A673 (cell line): Measurements from ENCODE around the gene ALDH9A1.

ENCODE experiments used
- EZH2 ChIP-seq: fragments of 200-600 bp; sonication (generic); IDR thresholded peaks from 2 replicates; pipeline ENCODE4 v1.6.1; 2017; ENCODE audit warnings: borderline replicate concordance, low read depth, mild to moderate bottlenecking, mixed read lengths, antibody characterized with exemption, low read length; ENCODE audit not compliant: poor library complexity, severe bottlenecking
- TF ChIP-seq, protein P1 (sequence below): fragments of 300-800, 200-600 bp; sonication (generic); conservative IDR thresholded peaks from 2 replicates; pipeline ENCODE4 v1.5.1; 2017; ENCODE audit warnings: low read depth, mild to moderate bottlenecking, antibody characterized with exemption, low read length, moderate library complexity, mixed read lengths

DNA sequence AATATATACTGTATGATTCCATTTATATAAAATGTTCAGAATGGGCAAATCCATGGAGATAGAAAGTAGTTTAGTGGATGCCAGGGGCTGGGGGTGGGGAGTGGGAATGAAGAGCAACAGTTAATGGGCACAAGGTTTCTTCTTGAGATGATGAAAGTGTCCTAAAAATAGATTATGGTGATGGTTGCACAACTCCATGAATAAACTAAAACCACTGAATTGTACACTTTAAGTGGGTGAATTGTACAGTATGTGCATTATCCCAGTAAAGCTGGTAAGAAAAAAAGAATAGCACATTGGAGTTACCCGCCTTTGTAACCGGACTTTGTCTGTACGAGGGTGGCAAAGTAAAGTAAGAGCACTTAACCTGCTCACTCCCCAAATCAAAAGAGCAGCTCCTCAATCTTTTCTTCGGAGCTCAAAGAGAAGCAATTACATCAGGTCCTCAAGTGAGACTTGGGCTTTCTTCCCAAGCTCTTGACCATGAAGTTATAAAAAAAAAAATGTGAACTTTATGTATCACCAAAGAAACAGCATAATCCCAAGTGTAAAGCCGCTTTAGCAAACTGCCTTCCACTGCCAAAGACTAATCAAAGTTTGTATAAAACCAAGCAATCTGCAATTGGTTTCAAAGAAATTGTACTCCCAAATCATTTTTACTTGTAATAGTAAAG, 32.1 kb downstream of the ALDH9A1 start:
- TF ChIP-seq, protein P1, sequence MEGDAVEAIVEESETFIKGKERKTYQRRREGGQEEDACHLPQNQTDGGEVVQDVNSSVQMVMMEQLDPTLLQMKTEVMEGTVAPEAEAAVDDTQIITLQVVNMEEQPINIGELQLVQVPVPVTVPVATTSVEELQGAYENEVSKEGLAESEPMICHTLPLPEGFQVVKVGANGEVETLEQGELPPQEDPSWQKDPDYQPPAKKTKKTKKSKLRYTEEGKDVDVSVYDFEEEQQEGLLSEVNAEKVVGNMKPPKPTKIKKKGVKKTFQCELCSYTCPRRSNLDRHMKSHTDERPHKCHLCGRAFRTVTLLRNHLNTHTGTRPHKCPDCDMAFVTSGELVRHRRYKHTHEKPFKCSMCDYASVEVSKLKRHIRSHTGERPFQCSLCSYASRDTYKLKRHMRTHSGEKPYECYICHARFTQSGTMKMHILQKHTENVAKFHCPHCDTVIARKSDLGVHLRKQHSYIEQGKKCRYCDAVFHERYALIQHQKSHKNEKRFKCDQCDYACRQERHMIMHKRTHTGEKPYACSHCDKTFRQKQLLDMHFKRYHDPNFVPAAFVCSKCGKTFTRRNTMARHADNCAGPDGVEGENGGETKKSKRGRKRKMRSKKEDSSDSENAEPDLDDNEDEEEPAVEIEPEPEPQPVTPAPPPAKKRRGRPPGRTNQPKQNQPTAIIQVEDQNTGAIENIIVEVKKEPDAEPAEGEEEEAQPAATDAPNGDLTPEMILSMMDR: no peak
- TF ChIP-seq EZH2: no peak
